Hepatocyte (in vitro differentiated cells): ENCODE data around the gene INF2. TPM values are rescaled to one million over a fixed set of nuclear protein-coding genes. Genes with fewer than 3 reads are reported as not detected.

ENCODE experiments used
- DNase-seq: peaks from one replicate; pipeline ENCODE4 v3.0.0-alpha.2; 2016; ENCODE audit warnings: low spot score
- H2AFZ ChIP-seq: fragments of 200-600 bp; sonication (generic); 2 replicates; pipeline ENCODE4 v1.6.0; 2016; ENCODE audit warnings: antibody characterized with exemption, mild to moderate bottlenecking
- H3K27ac ChIP-seq: fragments of 200-600 bp; sonication (generic); 2 replicates; pipeline ENCODE4 v1.5.1; 2016; ENCODE audit warnings: mild to moderate bottlenecking
- H3K27me3 ChIP-seq: fragments of 200-600 bp; sonication (generic); 2 replicates; pipeline ENCODE4 v1.6.1; 2016
- H3K36me3 ChIP-seq: fragments of 200-600 bp; sonication (generic); replicated peaks from 2 replicates; pipeline ENCODE4 v1.5.1; 2016; ENCODE audit warnings: low read depth; ENCODE audit not compliant: insufficient read depth
- H3K4me1 ChIP-seq: fragments of 200-600 bp; sonication (generic); 2 replicates; pipeline ENCODE4 v1.5.1; 2016; ENCODE audit warnings: mild to moderate bottlenecking, moderate library complexity; ENCODE audit not compliant: insufficient read depth
- H3K4me2 ChIP-seq: fragments of 200-600 bp; sonication (generic); 2 replicates; pipeline ENCODE4 v1.6.0; 2016
- H3K4me3 ChIP-seq: fragments of 200-600 bp; sonication (generic); 2 replicates; pipeline ENCODE4 v1.5.1; 2016; ENCODE audit warnings: mild to moderate bottlenecking
- H3K79me2 ChIP-seq: fragments of 200-600 bp; sonication (generic); 2 replicates; pipeline ENCODE4 v1.6.0; 2017; ENCODE audit warnings: mild to moderate bottlenecking
- H3K9me2 ChIP-seq: fragments of 200-600 bp; sonication (generic); replicated peaks from 2 replicates; pipeline ENCODE4 v1.6.0; 2017; ENCODE audit warnings: mild to moderate bottlenecking; ENCODE audit not compliant: insufficient read depth
- H3K9me3 ChIP-seq: fragments of 200-600 bp; sonication (generic); 2 replicates; pipeline ENCODE4 v1.5.1; 2016; ENCODE audit warnings: low read depth, mild to moderate bottlenecking
- H4K20me1 ChIP-seq: fragments of 200-600 bp; sonication (generic); 2 replicates; pipeline ENCODE4 v1.6.0; 2016; ENCODE audit warnings: mild to moderate bottlenecking; ENCODE audit not compliant: insufficient read depth, poor library complexity, severe bottlenecking
- EZH2 ChIP-seq: fragments of 200-600 bp; sonication (generic); IDR thresholded peaks from 2 replicates; pipeline ENCODE4 v1.6.1; 2016; ENCODE audit warnings: antibody characterized with exemption, mild to moderate bottlenecking, borderline replicate concordance
- EZH2phosphoT487 ChIP-seq: fragments of 200-600 bp; sonication (generic); IDR thresholded peaks from one replicate; pipeline ENCODE4 v1.6.1; 2018; ENCODE audit warnings: antibody characterized with exemption, mild to moderate bottlenecking, low read depth, moderate library complexity; ENCODE audit not compliant: unreplicated experiment, severe bottlenecking
- WGBS: methylation state at CpG from one replicate; pipeline ENCODE4 v1.1.6; 2016; ENCODE audit warnings: low lambda C conversion rate; ENCODE audit errors: missing lambda C conversion rate; 5-methylcytosine and 5-hydroxymethylcytosine counted together
- polyA plus RNA-seq: library from polyadenylated mRNA; unstranded; fragments of >200 nt; fragmentation: Nextera tagmentation; extraction: Ambion mirVana; gene quantifications from 2 replicates; pipeline ENCODE4 v1.2.1, GENCODE V29; 2016
- total RNA-seq: library from RNA; depleted of rRNA; stranded (reverse); fragments of >200 nt; gene quantifications from 2 replicates; pipeline ENCODE4 v1.2.3, GENCODE V29; 2014
- TF ChIP-seq, protein P1 (sequence below): fragments of 200-600 bp; sonication (generic); IDR thresholded peaks from 2 replicates; pipeline ENCODE4 v1.5.1; 2016; ENCODE audit warnings: antibody characterized with exemption, mild to moderate bottlenecking; ENCODE audit not compliant: poor library complexity

The INF2 gene
- total and polyA plus RNA-seq, 2 experiments from 2014 or later: 23.8 to 31.6 TPM

DNA sequence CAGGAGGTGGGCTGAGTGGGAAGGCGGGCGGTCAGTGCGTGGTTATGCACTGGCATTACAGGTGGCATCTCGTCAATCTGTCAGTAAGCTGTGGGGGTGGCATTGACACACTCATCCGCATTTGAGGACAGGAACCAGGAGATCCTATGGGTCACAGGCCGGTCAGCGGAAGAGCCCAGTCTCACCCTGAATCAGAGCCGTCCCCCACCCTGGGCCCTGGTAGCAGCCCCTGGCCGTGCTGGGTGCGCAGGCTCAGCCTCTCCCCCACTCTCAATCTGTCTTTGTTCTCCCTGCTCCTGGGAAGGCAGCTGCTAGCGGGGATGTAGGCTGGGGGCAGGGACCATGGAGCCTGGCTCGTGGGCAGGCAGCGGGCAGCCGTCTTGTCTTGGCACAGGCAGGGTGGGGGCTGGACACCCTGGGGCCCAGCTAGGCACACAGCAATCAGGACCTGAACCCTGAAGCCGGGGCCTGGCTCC, 5.1 kb downstream of the INF2 start:
- H3K79me2 ChIP-seq: peaks cover 66% of the 10 kb centered on the region
- TF ChIP-seq EZH2: no peak
- TF ChIP-seq, protein P1, sequence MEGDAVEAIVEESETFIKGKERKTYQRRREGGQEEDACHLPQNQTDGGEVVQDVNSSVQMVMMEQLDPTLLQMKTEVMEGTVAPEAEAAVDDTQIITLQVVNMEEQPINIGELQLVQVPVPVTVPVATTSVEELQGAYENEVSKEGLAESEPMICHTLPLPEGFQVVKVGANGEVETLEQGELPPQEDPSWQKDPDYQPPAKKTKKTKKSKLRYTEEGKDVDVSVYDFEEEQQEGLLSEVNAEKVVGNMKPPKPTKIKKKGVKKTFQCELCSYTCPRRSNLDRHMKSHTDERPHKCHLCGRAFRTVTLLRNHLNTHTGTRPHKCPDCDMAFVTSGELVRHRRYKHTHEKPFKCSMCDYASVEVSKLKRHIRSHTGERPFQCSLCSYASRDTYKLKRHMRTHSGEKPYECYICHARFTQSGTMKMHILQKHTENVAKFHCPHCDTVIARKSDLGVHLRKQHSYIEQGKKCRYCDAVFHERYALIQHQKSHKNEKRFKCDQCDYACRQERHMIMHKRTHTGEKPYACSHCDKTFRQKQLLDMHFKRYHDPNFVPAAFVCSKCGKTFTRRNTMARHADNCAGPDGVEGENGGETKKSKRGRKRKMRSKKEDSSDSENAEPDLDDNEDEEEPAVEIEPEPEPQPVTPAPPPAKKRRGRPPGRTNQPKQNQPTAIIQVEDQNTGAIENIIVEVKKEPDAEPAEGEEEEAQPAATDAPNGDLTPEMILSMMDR: no peak
- no peak for TF ChIP-seq EZH2phosphoT487
- no peaks in the 10 kb centered on the region for H3K36me3 ChIP-seq
- H3K27ac ChIP-seq: no peak overlapping the region
- H3K4me3 ChIP-seq: no peak overlapping the region
- no peaks in the 10 kb centered on the region for H3K9me2 ChIP-seq
- no peak overlapping the region for H3K4me2 ChIP-seq
- no peak overlapping the region for H2AFZ ChIP-seq
- peaks cover 22% of the 10 kb centered on the region for H3K4me1 ChIP-seq
- peaks cover 46% of the 10 kb centered on the region for H4K20me1 ChIP-seq
- DNase-seq: no peak
- H3K9me3 ChIP-seq: no peaks in the 10 kb centered on the region
- no peaks in the 10 kb centered on the region for H3K27me3 ChIP-seq
- WGBS: 91% methylated on average over 15 of the region's 15 CpGs

- TF ChIP-seq, protein P1: no peak
- TF ChIP-seq EZH2phosphoT487 (no peak), EZH2 (no peak)
- Histone ChIP-seq H3K36me3 (no peaks in the 10 kb centered on the region), H4K20me1 (peaks cover 46% of the 10 kb centered on the region), H3K4me3 (no peak overlapping the region), H3K4me1 (peaks cover 22% of the 10 kb centered on the region), H3K27me3 (no peaks in the 10 kb centered on the region), H3K9me2 (no peaks in the 10 kb centered on the region), H3K9me3 (no peaks in the 10 kb centered on the region), H3K79me2 (peaks cover 60% of the 10 kb centered on the region), H3K27ac (no peak overlapping the region), H3K4me2 (no peak overlapping the region), H2AFZ (no peak overlapping the region)
- DNase-seq: no peak
- WGBS: 87% methylated on average over 16 of the region's 19 CpGs
Observed at GRCh38 chr14:104694991-104695659, 5.7 kb downstream of the INF2 start.

GRCh38 chr14:104695660-104696000, 6.2 kb downstream of the INF2 start:
- Histone ChIP-seq H3K4me1 (peaks cover 17% of the 10 kb centered on the region), H2AFZ (no peak overlapping the region), H3K9me2 (no peaks in the 10 kb centered on the region), H3K4me3 (no peak overlapping the region), H3K79me2 (peaks cover 55% of the 10 kb centered on the region), H3K4me2 (no peak overlapping the region), H3K9me3 (no peaks in the 10 kb centered on the region), H4K20me1 (peaks cover 45% of the 10 kb centered on the region), H3K36me3 (no peaks in the 10 kb centered on the region), H3K27ac (no peak overlapping the region), H3K27me3 (no peaks in the 10 kb centered on the region)
- DNase-seq: no peak
- TF ChIP-seq EZH2: no peak
- TF ChIP-seq, protein P1: no peak
- TF ChIP-seq EZH2phosphoT487: no peak
- WGBS: 94% methylated on average over 6 of the region's 6 CpGs
